ENCODE data around the gene CPA3. TPM values are rescaled to one million over a fixed set of nuclear protein-coding genes. Genes with fewer than 3 reads are reported as not detected.

CPA3 gene
- total RNA-seq, 1 experiment from 2014 or later = not detected

DNA sequence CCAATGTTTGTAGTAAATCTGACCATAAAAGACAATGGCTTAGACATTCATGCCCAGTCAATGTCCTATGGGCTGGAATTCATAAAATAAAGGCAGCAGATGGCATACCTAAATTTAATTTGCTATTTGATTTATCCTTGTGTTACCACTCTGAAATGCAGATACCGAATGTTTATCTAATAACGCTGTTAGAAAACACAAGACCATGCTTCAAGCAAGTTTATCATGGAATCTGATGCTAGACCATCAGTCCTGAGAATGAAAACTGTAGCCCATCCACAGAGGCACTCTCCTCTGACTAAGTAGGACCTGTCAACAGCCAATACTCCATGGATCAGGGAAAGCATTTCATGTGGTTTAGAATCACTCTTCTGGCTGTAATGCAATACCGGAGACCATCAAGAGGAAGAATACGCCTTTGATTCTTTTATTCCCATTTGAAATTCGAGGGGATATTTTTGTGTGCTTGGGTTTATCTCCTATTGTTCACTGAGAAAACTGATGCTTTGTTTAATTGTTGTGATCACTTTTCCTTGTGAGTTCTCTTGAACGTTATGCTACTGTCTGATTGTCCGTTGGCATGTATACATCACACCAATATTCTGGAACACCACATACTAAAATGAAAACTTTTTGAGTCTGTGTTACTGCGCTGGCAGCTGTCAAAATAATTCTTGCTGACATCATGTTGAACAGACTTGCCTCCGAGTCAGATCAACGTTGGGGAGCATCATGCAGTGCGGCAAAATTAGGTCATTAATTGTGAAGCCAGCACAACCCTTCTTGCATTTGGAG is 49.6 kb upstream of the CPA3 start (continued):
- TF ChIP-seq, protein P1, sequence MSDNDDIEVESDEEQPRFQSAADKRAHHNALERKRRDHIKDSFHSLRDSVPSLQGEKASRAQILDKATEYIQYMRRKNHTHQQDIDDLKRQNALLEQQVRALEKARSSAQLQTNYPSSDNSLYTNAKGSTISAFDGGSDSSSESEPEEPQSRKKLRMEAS (CRISPR knock-in tag; IDR thresholded peaks at IDR 0.05) = no peak

DNA sequence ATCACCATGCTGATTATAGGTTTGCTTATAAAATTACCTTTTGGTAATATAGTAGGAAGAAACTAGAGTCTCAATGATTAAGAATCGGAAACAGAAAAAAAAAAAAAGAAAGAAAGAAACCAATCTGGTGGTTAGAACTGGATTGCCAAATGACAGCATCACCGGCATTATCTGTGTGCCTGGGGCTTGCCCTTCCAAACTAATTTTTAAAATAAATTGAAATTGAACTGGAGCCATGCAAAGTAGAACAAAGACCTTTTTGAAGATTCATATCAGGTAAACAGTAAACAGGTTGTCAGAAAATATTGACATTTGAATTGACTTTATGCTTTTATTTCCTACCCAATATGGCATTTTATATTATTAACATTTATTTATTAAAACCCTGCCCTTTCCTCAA is 48.7 kb upstream of the CPA3 start:
- DNase-seq (ENCODE audit: low spot score) (no peak), ATAC-seq (no peak)
- Mint-ChIP-seq H3K27me3 (ENCODE audit: low read depth) (no peaks in the 10 kb centered on the region; the same call in 1 of the 2 replicates), H3K9me3 (peaks cover 12% of the 10 kb centered on the region), H3K27ac (no peak overlapping the region), H3K4me1 (peaks cover 22% of the 10 kb centered on the region), H3K4me3 (no peak overlapping the region), H3K36me3 (peaks cover 3% of the 10 kb centered on the region; the same call in 1 of the 2 replicates)
- TF ChIP-seq ATF1 (CRISPR knock-in tag; IDR thresholded peaks at IDR 0.05) = no peak
- TF ChIP-seq ZNF416 (CRISPR knock-in tag; IDR thresholded peaks at IDR 0.05) = no peak
- TF ChIP-seq, protein P2, sequence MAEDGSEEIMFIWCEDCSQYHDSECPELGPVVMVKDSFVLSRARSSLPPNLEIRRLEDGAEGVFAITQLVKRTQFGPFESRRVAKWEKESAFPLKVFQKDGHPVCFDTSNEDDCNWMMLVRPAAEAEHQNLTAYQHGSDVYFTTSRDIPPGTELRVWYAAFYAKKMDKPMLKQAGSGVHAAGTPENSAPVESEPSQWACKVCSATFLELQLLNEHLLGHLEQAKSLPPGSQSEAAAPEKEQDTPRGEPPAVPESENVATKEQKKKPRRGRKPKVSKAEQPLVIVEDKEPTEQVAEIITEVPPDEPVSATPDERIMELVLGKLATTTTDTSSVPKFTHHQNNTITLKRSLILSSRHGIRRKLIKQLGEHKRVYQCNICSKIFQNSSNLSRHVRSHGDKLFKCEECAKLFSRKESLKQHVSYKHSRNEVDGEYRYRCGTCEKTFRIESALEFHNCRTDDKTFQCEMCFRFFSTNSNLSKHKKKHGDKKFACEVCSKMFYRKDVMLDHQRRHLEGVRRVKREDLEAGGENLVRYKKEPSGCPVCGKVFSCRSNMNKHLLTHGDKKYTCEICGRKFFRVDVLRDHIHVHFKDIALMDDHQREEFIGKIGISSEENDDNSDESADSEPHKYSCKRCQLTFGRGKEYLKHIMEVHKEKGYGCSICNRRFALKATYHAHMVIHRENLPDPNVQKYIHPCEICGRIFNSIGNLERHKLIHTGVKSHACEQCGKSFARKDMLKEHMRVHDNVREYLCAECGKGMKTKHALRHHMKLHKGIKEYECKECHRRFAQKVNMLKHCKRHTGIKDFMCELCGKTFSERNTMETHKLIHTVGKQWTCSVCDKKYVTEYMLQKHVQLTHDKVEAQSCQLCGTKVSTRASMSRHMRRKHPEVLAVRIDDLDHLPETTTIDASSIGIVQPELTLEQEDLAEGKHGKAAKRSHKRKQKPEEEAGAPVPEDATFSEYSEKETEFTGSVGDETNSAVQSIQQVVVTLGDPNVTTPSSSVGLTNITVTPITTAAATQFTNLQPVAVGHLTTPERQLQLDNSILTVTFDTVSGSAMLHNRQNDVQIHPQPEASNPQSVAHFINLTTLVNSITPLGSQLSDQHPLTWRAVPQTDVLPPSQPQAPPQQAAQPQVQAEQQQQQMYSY (CRISPR knock-in tag; IDR thresholded peaks at IDR 0.05) = no peak
- TF ChIP-seq EMX1 (CRISPR knock-in tag; IDR thresholded peaks at IDR 0.05) = no peak
- no peak for TF ChIP-seq ZBTB21 (CRISPR knock-in tag; IDR thresholded peaks at IDR 0.05; ENCODE audit: borderline replicate concordance)
- TF ChIP-seq SOX15 (CRISPR knock-in tag; IDR thresholded peaks at IDR 0.05) = no peak
- TF ChIP-seq ELF4 (CRISPR knock-in tag; IDR thresholded peaks at IDR 0.05; ENCODE audit: low read depth) = no peak
- no peak for TF ChIP-seq GRHL2 (CRISPR knock-in tag; IDR thresholded peaks at IDR 0.05; ENCODE audit: insufficient replicate concordance, severe bottlenecking)
- no peak for TF ChIP-seq SP1 (CRISPR knock-in tag; conservative IDR thresholded peaks at IDR 0.05)
- TF ChIP-seq ZNF219 (CRISPR knock-in tag; IDR thresholded peaks at IDR 0.05; ENCODE audit: borderline replicate concordance) = no peak
- TF ChIP-seq ZNF423 (CRISPR knock-in tag; IDR thresholded peaks at IDR 0.05) = no peak
- TF ChIP-seq, protein P3, sequence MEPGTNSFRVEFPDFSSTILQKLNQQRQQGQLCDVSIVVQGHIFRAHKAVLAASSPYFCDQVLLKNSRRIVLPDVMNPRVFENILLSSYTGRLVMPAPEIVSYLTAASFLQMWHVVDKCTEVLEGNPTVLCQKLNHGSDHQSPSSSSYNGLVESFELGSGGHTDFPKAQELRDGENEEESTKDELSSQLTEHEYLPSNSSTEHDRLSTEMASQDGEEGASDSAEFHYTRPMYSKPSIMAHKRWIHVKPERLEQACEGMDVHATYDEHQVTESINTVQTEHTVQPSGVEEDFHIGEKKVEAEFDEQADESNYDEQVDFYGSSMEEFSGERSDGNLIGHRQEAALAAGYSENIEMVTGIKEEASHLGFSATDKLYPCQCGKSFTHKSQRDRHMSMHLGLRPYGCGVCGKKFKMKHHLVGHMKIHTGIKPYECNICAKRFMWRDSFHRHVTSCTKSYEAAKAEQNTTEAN (CRISPR knock-in tag; IDR thresholded peaks at IDR 0.05) = no peak
- TF ChIP-seq, protein P4, sequence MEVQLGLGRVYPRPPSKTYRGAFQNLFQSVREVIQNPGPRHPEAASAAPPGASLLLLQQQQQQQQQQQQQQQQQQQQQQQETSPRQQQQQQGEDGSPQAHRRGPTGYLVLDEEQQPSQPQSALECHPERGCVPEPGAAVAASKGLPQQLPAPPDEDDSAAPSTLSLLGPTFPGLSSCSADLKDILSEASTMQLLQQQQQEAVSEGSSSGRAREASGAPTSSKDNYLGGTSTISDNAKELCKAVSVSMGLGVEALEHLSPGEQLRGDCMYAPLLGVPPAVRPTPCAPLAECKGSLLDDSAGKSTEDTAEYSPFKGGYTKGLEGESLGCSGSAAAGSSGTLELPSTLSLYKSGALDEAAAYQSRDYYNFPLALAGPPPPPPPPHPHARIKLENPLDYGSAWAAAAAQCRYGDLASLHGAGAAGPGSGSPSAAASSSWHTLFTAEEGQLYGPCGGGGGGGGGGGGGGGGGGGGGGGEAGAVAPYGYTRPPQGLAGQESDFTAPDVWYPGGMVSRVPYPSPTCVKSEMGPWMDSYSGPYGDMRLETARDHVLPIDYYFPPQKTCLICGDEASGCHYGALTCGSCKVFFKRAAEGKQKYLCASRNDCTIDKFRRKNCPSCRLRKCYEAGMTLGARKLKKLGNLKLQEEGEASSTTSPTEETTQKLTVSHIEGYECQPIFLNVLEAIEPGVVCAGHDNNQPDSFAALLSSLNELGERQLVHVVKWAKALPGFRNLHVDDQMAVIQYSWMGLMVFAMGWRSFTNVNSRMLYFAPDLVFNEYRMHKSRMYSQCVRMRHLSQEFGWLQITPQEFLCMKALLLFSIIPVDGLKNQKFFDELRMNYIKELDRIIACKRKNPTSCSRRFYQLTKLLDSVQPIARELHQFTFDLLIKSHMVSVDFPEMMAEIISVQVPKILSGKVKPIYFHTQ (CRISPR knock-in tag; IDR thresholded peaks at IDR 0.05) = no peak
- CTCF ChIA-PET = no interaction called here
- POLR2A ChIA-PET = no interaction called here

DNA sequence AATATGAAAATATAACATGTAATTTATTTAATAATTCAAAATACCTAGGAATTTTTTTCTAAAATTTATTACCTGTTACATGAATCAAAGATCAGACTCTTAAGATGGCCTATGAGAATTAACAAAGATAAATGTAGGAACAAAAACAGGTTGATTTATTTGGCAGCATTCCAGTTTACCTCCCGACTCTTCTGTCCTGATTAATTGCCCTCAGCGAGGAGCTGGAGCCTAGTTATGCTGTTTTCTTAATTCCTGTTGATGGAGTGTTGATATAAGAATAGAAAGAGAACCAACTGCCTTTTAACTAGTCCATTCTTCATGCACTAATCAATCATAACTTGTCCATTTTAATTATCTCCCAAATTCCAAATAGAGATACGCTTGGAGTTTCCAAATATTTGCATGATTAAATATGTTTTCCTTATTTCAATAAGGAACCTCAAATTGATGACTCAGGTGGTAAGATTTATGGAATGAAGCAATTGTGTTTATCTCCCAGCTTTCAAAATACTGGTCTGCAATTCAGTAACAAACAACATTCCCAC is 48.0 kb upstream of the CPA3 start:
- ChIA-PET CTCF (no interaction called here), POLR2A (no interaction called here)
- H3K27me3 Mint-ChIP-seq (ENCODE audit: low read depth) = no peaks in the 10 kb centered on the region; the same call in 1 of the 2 replicates
- peaks cover 6% of the 10 kb centered on the region; the same call in 1 of the 2 replicates for H3K36me3 Mint-ChIP-seq
- no peak overlapping the region for H3K4me3 Mint-ChIP-seq
- DNase-seq (ENCODE audit: low spot score) (no peak), ATAC-seq (no peak)
- peaks cover 25% of the 10 kb centered on the region for H3K4me1 Mint-ChIP-seq
- H3K27ac Mint-ChIP-seq = no peak overlapping the region
- H3K9me3 Mint-ChIP-seq = peaks cover 9% of the 10 kb centered on the region
- no peak for TF ChIP-seq MYBL2 (CRISPR knock-in tag; IDR thresholded peaks at IDR 0.05)
- TF ChIP-seq NR2C2 (CRISPR knock-in tag; IDR thresholded peaks at IDR 0.05) = no peak
- TF ChIP-seq, protein P5, sequence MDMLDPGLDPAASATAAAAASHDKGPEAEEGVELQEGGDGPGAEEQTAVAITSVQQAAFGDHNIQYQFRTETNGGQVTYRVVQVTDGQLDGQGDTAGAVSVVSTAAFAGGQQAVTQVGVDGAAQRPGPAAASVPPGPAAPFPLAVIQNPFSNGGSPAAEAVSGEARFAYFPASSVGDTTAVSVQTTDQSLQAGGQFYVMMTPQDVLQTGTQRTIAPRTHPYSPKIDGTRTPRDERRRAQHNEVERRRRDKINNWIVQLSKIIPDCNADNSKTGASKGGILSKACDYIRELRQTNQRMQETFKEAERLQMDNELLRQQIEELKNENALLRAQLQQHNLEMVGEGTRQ (CRISPR knock-in tag; IDR thresholded peaks at IDR 0.05) = no peak
- TF ChIP-seq, protein P6, sequence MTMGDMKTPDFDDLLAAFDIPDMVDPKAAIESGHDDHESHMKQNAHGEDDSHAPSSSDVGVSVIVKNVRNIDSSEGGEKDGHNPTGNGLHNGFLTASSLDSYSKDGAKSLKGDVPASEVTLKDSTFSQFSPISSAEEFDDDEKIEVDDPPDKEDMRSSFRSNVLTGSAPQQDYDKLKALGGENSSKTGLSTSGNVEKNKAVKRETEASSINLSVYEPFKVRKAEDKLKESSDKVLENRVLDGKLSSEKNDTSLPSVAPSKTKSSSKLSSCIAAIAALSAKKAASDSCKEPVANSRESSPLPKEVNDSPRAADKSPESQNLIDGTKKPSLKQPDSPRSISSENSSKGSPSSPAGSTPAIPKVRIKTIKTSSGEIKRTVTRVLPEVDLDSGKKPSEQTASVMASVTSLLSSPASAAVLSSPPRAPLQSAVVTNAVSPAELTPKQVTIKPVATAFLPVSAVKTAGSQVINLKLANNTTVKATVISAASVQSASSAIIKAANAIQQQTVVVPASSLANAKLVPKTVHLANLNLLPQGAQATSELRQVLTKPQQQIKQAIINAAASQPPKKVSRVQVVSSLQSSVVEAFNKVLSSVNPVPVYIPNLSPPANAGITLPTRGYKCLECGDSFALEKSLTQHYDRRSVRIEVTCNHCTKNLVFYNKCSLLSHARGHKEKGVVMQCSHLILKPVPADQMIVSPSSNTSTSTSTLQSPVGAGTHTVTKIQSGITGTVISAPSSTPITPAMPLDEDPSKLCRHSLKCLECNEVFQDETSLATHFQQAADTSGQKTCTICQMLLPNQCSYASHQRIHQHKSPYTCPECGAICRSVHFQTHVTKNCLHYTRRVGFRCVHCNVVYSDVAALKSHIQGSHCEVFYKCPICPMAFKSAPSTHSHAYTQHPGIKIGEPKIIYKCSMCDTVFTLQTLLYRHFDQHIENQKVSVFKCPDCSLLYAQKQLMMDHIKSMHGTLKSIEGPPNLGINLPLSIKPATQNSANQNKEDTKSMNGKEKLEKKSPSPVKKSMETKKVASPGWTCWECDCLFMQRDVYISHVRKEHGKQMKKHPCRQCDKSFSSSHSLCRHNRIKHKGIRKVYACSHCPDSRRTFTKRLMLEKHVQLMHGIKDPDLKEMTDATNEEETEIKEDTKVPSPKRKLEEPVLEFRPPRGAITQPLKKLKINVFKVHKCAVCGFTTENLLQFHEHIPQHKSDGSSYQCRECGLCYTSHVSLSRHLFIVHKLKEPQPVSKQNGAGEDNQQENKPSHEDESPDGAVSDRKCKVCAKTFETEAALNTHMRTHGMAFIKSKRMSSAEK (CRISPR knock-in tag; IDR thresholded peaks at IDR 0.05; ENCODE audit: borderline replicate concordance) = no peak
- TF ChIP-seq TEAD4 (CRISPR knock-in tag; IDR thresholded peaks at IDR 0.05) = no peak
